KOPT-K1 (cell line): ENCODE measurements around the gene ANKLE2.
"Not testable (repeated sequence)": the region's sequence is repeated elsewhere in the genome, so short reads cannot be mapped to it uniquely, and the experiment has no call there.

Experiments used
- H3K27ac ChIP-seq: fragments of 200-600 bp; sonication (generic); 2 replicates; pipeline ENCODE4 v1.5.1; 2016; ENCODE audit warnings: antibody characterized with exemption, mild to moderate bottlenecking, low read depth, low read length; ENCODE audit not compliant: poor library complexity, severe bottlenecking
- H3K36me3 ChIP-seq: fragments of 200-600 bp; sonication (generic); 2 replicates; pipeline ENCODE4 v1.5.1; 2017; ENCODE audit warnings: antibody characterized with exemption, mild to moderate bottlenecking, low read length, moderate library complexity; ENCODE audit not compliant: insufficient read depth
- H3K9me3 ChIP-seq: fragments of 200-600 bp; sonication (generic); 2 replicates; pipeline ENCODE4 v1.5.1; 2017; ENCODE audit warnings: antibody characterized with exemption, low read length, mild to moderate bottlenecking; ENCODE audit not compliant: insufficient read depth, poor library complexity, severe bottlenecking

Gene ANKLE2

GRCh38 chr12:132708150-132708549 is 53.5 kb downstream of the ANKLE2 start:
- Histone ChIP-seq H3K36me3 (peaks cover 47% of the 10 kb centered on the region), H3K27ac (no peak overlapping the region), H3K9me3 (no peaks in the 10 kb centered on the region)

- no peak overlapping the region for H3K27ac ChIP-seq
Measured at GRCh38 chr12:132707241-132707640, 54.4 kb downstream of the ANKLE2 start.

GRCh38 chr12:132703641-132704040 is 58.0 kb downstream of the ANKLE2 start:
- Histone ChIP-seq H3K9me3 (no peaks in the 10 kb centered on the region), H3K36me3 (peaks cover 88% of the 10 kb centered on the region), H3K27ac (no peak overlapping the region)

More at GRCh38 chr12:132707241-132707640, 54.4 kb downstream of the ANKLE2 start:
- peaks cover 52% of the 10 kb centered on the region for H3K36me3 ChIP-seq
- H3K9me3 ChIP-seq: no peaks in the 10 kb centered on the region

- Histone ChIP-seq H3K9me3 (no peaks in the 10 kb centered on the region), H3K27ac (no peak overlapping the region), H3K36me3 (peaks cover 90% of the 10 kb centered on the region)
Measured at GRCh38 chr12:132702640-132703039, 59.0 kb downstream of the ANKLE2 start.

- no peaks in the 10 kb centered on the region for H3K9me3 ChIP-seq
- H3K27ac ChIP-seq: no peak overlapping the region
- H3K36me3 ChIP-seq: peaks cover 100% of the 10 kb centered on the region
Measured at GRCh38 chr12:132700212-132700822, 61.3 kb downstream of the ANKLE2 start.

- no peak overlapping the region for H3K27ac ChIP-seq
- H3K36me3 ChIP-seq: peaks cover 88% of the 10 kb centered on the region
- no peaks in the 10 kb centered on the region for H3K9me3 ChIP-seq
Measured at GRCh38 chr12:132698341-132698740, 63.3 kb downstream of the ANKLE2 start.

- Histone ChIP-seq H3K36me3 (peaks cover 75% of the 10 kb centered on the region), H3K9me3 (no peaks in the 10 kb centered on the region), H3K27ac (no peak overlapping the region)
Measured at GRCh38 chr12:132695431-132695830, 66.2 kb downstream of the ANKLE2 start.

GRCh38 chr12:132694888-132695287 is 66.7 kb downstream of the ANKLE2 start:
- not testable (repeated sequence) for H3K27ac ChIP-seq, H3K9me3 ChIP-seq
- H3K36me3 ChIP-seq: peaks cover 75% of the 10 kb centered on the region

GRCh38 chr12:132692030-132692429 is 69.6 kb downstream of the ANKLE2 start:
- not testable (repeated sequence) for H3K9me3 ChIP-seq, H3K27ac ChIP-seq
- peaks cover 49% of the 10 kb centered on the region for H3K36me3 ChIP-seq

GRCh38 chr12:132690112-132690511 is 71.5 kb downstream of the ANKLE2 start:
- Histone ChIP-seq H3K27ac (no peak overlapping the region), H3K36me3 (peaks cover 39% of the 10 kb centered on the region), H3K9me3 (peaks cover 5% of the 10 kb centered on the region)

- Histone ChIP-seq H3K27ac (no peak overlapping the region), H3K9me3 (peaks cover 8% of the 10 kb centered on the region), H3K36me3 (peaks cover 36% of the 10 kb centered on the region)
Measured at GRCh38 chr12:132689227-132689626, 72.4 kb downstream of the ANKLE2 start.

GRCh38 chr12:132687211-132688164 is 74.1 kb downstream of the ANKLE2 start, which contains the start of the genes POLE and PXMP2:
POLE (minus strand) TSS chr12:132687342; CDS start chr12:132687315, 27 bp downstream.
PXMP2 (plus strand) TSS chr12:132687587; CDS start chr12:132687671, 84 bp downstream.
- H3K9me3 ChIP-seq: peaks cover 21% of the 10 kb centered on the region
- H3K27ac ChIP-seq: peak within 1 kb of the TSS; percentile 95

GRCh38 chr12:132686825-132687210 is 74.8 kb downstream of the ANKLE2 start:
- peaks cover 50% of the 10 kb centered on the region for H3K36me3 ChIP-seq
- H3K9me3 ChIP-seq: peaks cover 23% of the 10 kb centered on the region
- H3K27ac ChIP-seq: peak overlapping the region; percentile 95

More at GRCh38 chr12:132687211-132688164, 74.1 kb downstream of the ANKLE2 start, which contains the start of the genes POLE and PXMP2:
- peaks cover 49% of the 10 kb centered on the region for H3K36me3 ChIP-seq

GRCh38 chr12:132685400-132685799 is 76.2 kb downstream of the ANKLE2 start:
- no peak overlapping the region for H3K27ac ChIP-seq
- peaks cover 23% of the 10 kb centered on the region for H3K9me3 ChIP-seq
- H3K36me3 ChIP-seq: peaks cover 51% of the 10 kb centered on the region

- Histone ChIP-seq H3K27ac (no peak overlapping the region), H3K36me3 (peaks cover 97% of the 10 kb centered on the region), H3K9me3 (peaks cover 1% of the 10 kb centered on the region)
Measured at GRCh38 chr12:132677492-132677891, 84.1 kb downstream of the ANKLE2 start.
